Gastroesophageal sphincter (tissue), 3 donors: Measurements from ENCODE around the gene GRAMD1A.

ENCODE experiments used
- POLR2AphosphoS5 ChIP-seq: sonication (generic); formaldehyde crosslinking; IDR thresholded peaks from one replicate; pipeline ENCODE4 v1.6.1; 2017; ENCODE audit warnings: antibody characterized with exemption
- TF ChIP-seq, protein P1 (sequence below), 4 experiments: fragments of 200-600 bp in 2 of 4; fragments of 450-650 bp in 2 of 4; sonication (generic) in 1 of 4; IDR thresholded peaks; one replicate each; pipeline ENCODE4 v1.5.1; 2017 to 2019; ENCODE audit warnings: antibody characterized with exemption in 4 of 4, mild to moderate bottlenecking in 2 of 4, moderate library complexity in 2 of 4

DNA sequence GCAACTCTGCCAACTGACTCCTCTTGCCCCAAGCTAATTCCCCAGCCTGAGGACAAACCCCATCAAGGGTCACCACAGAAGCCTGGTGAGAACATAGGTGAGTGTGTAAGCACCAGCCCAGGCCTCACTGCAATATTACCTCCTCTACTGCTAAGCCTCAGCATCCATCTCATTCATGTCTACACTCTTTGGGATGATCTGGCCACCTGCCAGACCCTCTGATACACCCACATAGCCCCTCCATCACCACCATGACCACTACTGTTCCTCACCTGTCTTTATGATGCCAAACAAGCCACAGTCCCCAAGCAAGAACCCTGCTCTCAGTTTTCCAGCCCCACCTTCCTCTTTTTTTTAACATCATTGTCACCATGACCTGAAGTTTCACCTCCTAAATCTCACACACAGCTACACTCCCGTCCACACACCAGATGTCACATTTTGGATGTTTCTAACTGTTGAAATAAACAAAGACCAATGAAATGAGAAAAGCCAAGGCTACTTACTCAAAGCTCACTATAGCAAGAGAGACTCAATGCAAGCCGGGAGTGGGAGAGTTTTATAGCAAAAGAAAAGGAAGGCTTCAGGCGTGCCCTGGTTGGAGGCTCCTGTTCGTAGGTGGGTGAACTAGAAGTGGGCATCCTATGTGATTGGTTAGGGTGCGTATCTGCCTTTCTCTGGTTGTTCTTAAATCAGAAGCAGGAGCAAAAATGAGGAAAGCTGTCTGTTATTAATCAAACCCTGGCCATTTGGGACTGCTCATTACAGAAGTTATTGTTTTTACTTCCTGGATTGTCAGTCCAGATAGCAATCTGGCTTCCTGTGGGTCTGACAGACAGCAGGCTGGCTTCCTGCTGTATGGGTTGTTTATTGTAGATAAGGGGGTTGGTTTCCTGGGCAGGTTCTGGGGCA, 38.1 kb upstream of the GRAMD1A start:
- TF ChIP-seq, protein P1, sequence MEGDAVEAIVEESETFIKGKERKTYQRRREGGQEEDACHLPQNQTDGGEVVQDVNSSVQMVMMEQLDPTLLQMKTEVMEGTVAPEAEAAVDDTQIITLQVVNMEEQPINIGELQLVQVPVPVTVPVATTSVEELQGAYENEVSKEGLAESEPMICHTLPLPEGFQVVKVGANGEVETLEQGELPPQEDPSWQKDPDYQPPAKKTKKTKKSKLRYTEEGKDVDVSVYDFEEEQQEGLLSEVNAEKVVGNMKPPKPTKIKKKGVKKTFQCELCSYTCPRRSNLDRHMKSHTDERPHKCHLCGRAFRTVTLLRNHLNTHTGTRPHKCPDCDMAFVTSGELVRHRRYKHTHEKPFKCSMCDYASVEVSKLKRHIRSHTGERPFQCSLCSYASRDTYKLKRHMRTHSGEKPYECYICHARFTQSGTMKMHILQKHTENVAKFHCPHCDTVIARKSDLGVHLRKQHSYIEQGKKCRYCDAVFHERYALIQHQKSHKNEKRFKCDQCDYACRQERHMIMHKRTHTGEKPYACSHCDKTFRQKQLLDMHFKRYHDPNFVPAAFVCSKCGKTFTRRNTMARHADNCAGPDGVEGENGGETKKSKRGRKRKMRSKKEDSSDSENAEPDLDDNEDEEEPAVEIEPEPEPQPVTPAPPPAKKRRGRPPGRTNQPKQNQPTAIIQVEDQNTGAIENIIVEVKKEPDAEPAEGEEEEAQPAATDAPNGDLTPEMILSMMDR (IDR thresholded peaks at IDR 0.05): no peak
- TF ChIP-seq POLR2AphosphoS5: no peak
